Forelimb muscle (tissue), 1 donor: ENCODE data around the gene ZFP91. TPM values are rescaled to one million over a fixed set of nuclear protein-coding genes. Genes with fewer than 3 reads are reported as not detected.
A peak's percentile ranks its signal among the peaks of the same experiment; 100 is the strongest.

ENCODE experiments used
- DNase-seq: peaks from one replicate; pipeline ENCODE4 v3.0.0-alpha.2; 2013; ENCODE audit warnings: low read depth
- polyA plus RNA-seq: library from polyadenylated mRNA; unstranded; fragments of 120-200 nt; gene quantifications from one replicate; pipeline ENCODE4 v1.2.1, GENCODE V29; 2013; ENCODE audit not compliant: insufficient read length

Gene ZFP91
- polyA plus RNA-seq, 1 donor: 39.2 TPM

- no peak for DNase-seq
Measured at GRCh38 chr11:58631378-58631777, 52.5 kb downstream of the ZFP91 start.

GRCh38 chr11:58632510-58632909, 53.6 kb downstream of the ZFP91 start:
- no peak for DNase-seq

- no peak for DNase-seq
Measured at GRCh38 chr11:58636587-58636986, 57.7 kb downstream of the ZFP91 start.

- DNase-seq: no peak
Measured at GRCh38 chr11:58637371-58637770, 58.5 kb downstream of the ZFP91 start.

GRCh38 chr11:58639103-58639502, 60.2 kb downstream of the ZFP91 start:
- DNase-seq: no peak

GRCh38 chr11:58639669-58640068, 60.8 kb downstream of the ZFP91 start:
- no peak for DNase-seq

GRCh38 chr11:58640386-58641023, 61.6 kb downstream of the ZFP91 start:
- no peak for DNase-seq

- DNase-seq: no peak
Measured at GRCh38 chr11:58641341-58641740, 62.5 kb downstream of the ZFP91 start.

- no peak for DNase-seq
Measured at GRCh38 chr11:58641803-58642581, 63.1 kb downstream of the ZFP91 start.

- DNase-seq: no peak
Measured at GRCh38 chr11:58645854-58646253, 67.0 kb downstream of the ZFP91 start.

- DNase-seq: no peak
Measured at GRCh38 chr11:58647141-58647699, 68.4 kb downstream of the ZFP91 start.

GRCh38 chr11:58647866-58648265, 69.0 kb downstream of the ZFP91 start:
- no peak for DNase-seq

GRCh38 chr11:58649623-58650022, 70.8 kb downstream of the ZFP91 start:
- no peak for DNase-seq

GRCh38 chr11:58650496-58650895, 71.6 kb downstream of the ZFP91 start:
- DNase-seq: no peak

- DNase-seq: no peak
Measured at GRCh38 chr11:58652726-58653280, 73.9 kb downstream of the ZFP91 start.

GRCh38 chr11:58654079-58654907, 75.4 kb downstream of the ZFP91 start:
- DNase-seq: peak; percentile 20

- no peak for DNase-seq
Measured at GRCh38 chr11:58654908-58655296, 76.0 kb downstream of the ZFP91 start.

GRCh38 chr11:58656348-58656747, 77.5 kb downstream of the ZFP91 start:
- DNase-seq: no peak

- no peak for DNase-seq
Measured at GRCh38 chr11:58658623-58659022, 79.8 kb downstream of the ZFP91 start.

- DNase-seq: no peak
Measured at GRCh38 chr11:58659404-58659803, 80.5 kb downstream of the ZFP91 start.

GRCh38 chr11:58659910-58660570, 81.2 kb downstream of the ZFP91 start:
- no peak for DNase-seq
